Activated CD4-positive, alpha-beta T cell treated with anti-CD3 and anti-CD28 coated beads, Interleukin-2, amount 50 U/mL, for 4 hours (primary cell): ENCODE results near the gene BCAR3.
"Not testable (repeated sequence)": the region's sequence is repeated elsewhere in the genome, so short reads cannot be mapped to it uniquely, and the experiment has no call there.

Experiments
- DNase-seq, 2 experiments: peaks; one replicate each; pipeline ENCODE4 v3.0.0-alpha.2; 2020

BCAR3 gene

DNA sequence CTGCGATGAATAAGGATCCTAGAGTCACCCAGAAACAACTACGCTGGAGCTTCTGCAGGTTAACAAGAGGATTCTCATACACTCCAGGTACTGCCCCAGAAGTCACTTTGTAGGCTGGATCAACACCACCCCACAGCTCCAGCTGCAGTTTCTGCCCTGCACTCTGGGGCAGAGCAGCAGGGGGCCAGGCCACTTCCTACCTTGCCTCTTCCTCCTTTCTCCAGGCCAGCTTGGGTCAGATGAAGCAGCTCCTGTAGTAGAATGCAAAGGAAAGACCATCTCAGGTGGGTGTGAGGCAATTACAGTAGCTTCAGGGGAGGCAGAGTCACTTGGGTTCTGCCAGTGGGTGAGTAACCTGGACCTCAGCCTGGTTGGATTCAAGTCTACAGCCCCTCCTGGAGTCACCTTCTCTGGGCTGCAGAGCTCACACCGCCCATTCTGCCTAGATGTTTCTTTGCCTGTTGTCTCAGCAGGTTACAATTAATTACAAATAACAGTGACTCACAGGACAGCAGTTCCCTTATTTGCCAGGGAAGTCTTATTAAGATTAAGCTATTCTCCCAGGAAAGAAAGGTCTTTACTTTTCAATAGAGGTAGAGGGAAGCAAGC lies 24.4 kb upstream of the BCAR3 start:
- no peak for DNase-seq

DNA sequence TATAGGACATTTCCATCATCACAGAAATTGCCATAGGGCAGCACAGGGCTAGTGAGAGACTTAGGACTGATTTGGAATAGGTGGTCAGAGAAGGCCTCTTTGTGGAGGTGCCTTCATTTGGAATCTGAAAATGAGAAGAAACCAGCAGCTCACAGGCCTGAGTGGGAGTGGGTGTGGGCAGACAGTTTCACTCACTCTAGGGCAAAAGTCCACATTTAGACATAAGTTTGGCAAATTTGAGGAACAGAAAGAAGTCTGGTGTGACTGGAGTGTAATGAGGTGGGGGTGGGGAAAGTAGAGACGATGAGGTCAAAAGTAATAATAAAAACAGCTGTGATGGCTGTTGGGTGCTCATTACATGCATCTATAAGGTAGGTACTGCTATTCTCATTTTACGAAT lies 22.4 kb upstream of the BCAR3 start:
- DNase-seq = no peak

DNA sequence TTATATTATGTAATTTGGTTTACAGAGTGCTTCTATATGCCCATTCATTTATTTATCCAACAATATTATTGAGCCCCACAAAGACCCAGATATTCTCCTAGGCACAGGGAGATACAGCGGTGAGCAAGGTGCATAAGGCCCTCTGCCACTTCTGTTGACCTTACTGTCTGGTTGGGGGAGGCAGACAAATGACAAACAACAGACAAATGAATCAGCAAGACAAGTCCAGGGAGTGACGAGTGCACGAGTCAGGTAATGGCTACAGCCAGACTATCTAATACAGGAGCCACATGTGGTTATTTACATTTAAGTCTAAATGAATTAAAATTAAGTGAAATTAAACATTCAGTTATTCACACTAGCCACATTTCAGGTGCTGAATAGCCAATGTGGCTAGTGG lies 22.0 kb upstream of the BCAR3 start:
- DNase-seq = no peak

DNA sequence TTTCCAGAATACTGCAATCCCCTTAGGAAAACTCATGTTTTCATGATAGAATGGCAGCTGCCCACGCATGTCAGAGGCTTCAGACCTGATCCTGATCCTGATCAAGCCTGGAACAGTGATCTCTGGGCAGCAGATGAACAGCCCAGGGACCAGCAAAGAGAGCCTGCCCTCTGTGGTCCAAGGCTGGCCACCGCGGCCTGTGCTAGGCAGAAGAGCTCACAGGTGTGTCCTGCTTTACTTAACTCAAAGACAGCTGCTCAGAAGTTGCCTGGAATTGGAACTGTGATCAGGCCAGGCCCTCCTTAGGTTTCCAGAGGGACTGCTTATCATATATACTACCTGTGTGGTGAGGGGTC lies 21.2 kb upstream of the BCAR3 start:
- DNase-seq = no peak

DNA sequence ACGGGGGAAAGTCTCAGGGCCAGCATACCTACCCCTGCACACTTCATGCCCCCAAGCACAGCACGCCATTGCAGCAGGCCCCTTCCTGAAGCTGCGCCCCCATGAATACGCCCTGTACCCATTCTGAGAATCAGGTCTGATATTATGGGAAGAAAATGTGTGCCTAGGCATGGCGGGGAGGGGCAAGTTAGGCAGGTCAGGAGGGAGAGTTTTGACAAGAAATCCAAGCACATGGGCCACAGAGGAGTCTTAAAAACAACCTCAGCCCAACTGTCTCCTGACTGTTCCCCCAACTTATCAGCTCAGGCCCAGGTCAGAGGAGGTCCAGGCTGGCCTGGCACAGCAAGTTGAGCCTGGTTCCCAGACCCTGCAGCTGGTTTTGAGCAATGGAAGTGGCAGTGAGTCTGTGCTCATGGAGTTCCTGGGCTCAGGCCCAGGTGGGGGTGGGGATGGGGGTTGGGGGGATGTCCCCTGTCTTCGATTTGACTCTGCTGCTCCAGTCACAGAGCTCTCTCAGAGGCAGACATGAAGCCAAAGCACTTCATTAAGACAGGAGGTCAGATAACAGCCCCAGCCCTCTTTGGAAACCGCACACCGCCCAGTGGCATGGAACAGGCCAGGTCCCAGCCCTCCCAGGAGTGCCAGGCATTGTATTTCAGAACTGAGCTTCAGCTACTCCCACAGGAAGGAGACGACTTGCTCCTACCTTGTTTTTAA lies 20.6 kb upstream of the BCAR3 start:
- no peak for DNase-seq

DNA sequence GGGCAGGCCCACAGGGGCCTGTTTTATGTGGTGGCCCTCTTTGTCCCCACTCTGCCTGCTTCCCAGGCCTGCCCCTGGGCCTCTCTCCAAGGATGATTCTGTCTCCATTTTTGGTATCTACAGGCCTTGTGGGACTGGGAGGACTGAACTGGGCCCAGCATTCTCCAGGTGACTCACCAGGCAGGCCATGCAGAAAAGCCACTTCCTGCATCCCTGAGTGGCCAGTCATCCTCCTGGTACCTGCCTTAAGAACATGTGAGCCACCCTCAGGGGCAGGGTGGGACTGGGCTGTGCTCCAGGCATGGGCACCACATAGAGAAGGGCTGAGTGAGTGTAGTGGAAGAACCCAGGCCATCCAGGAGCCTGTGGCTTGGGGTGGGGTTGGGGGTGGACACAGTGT lies 20.0 kb upstream of the BCAR3 start:
- no peak for DNase-seq

DNA sequence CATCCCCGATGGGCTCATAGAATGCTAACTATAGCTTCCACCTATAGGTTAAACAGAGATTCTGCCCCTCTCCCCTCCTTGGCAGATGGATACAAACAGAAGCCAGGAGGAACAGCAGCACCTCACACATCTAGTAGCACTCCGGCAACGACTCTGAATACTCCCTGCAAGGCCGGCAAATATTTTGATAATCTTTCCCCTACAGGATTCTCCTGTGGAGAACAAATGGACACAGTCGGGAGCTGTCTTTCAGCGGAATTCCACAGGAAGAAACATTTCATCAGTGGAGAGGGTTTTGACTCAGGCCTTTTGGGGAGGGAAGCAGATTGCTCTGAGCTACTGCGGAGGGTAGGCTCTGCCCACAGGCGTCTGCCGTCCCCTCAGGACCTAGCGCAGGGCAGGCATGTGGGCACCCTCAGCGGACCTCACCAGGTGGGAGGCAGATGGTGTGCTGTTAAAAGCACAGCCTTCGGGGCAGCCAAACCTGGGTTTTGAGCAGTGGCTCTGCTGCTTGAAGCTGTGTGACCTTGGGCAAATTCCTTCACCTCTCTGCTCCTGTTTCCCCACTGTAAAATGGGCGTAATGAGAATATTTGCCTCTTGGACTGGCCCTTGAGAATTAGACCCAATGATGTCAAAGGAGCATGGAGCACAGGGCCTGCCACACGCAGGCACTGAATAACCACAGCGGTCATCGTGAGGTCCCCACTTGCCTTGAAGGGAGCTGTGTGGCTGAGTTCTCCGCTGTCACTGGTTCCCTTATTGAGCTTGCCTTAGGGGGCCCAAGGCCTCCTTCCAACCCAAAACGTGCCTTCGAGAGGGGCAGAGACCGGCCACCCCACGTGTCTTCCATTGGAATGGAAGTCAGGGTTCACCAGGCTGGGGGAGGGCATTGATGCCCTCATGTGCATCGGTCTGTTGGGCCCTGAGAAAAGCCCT lies 19.2 kb upstream of the BCAR3 start:
- DNase-seq = no peak

DNA sequence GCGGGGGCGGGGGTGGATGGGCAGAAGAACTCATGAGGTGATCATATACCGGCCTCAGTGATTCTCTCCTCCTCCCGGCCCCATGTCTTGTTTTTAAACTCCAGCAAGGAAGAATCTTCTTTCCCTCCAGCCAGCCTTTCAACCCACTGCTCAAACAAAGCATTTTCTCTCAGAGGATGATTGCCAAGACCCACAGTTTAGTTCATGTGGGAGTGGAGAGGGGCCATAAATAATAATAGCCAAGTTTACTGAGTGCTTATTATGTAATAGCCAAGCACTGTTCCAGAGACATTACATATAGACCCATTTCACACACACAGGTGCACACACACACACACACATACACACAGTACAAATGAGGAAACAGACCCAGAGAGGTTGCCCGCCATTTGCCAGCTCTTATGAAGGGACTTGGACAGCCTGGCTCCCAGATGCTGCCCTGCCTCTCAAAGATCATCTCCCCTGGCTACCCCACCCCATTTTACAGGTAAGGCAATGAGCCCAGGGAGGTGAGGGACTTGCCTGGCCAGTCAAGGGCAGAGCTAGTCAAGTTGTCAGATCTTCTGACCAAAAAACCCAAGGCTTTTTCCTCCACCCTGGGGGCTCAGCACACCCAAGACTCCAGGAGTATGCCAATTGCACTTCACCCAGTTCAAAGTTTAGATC lies 18.0 kb upstream of the BCAR3 start:
- no peak for DNase-seq

DNA sequence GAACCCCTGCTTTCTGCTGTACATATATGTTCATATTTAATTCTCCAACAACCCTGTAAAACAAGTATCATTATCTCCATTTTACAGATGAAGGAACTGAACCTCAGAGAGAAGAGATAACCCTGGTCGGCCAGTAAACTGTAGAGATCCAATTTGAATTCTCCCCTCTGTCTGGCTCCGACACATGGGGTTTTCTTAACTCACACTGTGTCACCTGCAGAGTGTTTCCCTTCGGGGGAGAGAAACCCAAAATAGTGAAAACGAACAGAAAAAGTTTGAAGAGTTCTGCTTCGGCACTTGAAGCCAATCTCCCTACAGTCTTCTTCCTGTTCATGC lies 17.4 kb upstream of the BCAR3 start:
- DNase-seq = no peak

DNA sequence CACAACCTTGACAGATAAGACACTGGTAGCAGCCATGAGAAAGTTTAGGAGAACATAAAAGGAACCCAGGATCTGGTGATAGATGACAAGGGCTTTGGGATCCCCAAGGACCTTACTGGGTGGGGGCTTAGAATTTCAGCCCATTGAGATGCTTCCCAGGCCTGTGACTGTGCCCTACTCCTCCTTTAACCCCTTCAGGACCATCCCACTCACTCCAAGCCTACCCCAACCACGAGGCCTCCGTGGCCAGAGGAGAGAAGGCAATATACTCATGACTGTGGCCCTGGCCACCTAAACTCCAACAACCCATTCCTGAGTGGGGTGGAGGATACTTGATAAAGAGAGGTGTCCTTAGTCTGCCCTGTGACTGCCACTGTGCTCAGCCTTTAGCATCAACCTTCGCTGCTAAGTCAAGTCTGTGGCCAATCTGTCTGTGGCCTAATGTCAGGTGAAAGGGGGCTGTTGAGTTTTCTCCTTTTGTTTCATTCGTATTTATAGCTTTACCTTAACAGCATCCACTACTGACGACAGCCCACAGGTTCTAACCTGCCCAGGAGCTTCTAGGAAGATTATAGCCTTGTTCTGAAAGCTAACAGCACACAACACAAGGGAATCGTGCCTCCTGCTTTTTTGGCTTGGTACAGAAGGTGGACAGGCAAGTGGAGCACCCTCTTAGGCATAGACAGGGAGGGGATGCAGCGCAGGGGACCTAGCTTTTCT lies 16.9 kb upstream of the BCAR3 start:
- no peak for DNase-seq

DNA sequence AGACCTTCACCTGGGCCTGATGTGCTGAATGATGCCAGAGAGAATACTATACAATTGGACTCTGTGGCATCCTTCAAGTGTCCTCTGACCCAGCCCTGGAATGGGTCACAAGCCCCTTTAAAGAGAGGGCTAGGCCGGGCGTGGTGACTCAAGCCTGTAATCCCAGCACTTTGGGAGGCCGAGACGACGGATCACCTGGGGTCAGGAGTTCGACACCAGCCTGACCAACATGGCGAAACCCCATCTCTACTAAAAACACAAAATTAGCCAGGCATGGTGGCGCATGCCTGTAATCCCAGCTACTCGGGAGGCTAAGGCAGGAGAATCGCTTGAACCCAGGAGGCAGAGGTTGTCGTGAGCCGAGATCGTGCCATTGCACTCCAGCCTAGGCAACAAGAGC lies 15.9 kb upstream of the BCAR3 start:
- DNase-seq = not testable (repeated sequence)

DNA sequence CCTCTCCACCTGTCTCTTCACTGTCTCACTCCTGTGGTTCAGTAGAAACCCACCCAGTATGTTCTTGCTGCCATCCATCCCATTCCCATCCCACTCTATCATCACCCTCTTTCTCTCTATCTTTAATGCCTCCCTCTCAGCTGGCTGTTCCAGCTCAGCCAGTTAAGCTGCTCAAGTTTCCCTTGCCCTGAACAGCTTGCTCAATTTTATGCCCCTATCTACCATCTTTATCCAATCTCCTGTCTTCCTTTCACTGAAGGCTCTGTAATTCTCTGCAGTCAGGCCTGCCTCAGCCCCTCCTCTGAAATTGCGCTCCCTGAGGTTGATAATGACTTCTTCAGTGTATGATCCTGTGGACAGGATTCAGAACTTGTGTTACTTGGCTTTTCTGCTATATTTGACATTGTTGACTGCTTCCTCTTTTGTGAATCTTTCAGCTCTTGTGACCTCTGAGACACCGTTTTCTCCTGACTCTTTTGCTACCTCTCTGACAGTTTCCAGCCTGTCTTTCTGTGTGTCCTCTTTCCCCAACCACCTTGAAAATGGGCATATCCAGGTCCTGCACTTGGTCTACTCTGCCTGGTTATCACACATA lies 13.9 kb upstream of the BCAR3 start:
- DNase-seq = no peak

DNA sequence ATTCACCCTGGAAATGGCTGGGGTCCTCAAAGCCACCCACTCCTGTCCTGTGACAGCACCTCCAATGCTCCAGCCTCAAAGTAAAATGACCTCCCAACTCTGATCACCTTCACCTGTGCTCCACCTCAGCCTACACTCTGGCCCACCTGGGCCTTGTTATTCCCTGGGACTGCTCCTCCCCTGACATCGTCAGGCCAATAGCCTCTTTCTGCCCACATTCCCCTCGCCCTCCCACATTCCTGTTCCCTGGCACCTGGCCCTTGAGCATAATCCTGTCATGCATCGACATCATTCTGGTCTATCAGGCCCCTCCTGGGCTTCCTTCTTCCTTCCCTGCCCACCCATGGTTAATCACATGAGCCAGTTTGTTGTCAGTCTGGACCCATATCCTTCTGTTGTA lies 13.2 kb upstream of the BCAR3 start:
- DNase-seq = no peak

DNA sequence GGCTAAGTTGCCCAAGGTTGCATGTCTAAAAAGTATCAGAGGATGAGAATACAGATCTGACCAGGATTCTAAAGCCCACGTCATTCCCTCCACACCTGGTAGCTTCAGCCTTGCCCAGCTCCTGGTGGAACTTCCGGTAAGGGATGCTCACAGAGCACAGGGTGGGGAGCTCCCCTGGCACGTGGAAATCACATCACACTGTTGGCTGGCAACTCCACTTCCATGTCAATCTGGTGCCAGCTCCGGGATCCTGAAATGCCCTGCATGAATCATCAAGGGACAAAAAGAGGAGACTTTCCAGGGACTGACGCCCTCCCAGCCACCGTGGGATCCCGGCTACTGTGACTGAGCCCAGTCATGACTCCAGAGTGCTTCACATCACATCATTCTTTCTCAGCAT lies 12.4 kb upstream of the BCAR3 start:
- no peak for DNase-seq

DNA sequence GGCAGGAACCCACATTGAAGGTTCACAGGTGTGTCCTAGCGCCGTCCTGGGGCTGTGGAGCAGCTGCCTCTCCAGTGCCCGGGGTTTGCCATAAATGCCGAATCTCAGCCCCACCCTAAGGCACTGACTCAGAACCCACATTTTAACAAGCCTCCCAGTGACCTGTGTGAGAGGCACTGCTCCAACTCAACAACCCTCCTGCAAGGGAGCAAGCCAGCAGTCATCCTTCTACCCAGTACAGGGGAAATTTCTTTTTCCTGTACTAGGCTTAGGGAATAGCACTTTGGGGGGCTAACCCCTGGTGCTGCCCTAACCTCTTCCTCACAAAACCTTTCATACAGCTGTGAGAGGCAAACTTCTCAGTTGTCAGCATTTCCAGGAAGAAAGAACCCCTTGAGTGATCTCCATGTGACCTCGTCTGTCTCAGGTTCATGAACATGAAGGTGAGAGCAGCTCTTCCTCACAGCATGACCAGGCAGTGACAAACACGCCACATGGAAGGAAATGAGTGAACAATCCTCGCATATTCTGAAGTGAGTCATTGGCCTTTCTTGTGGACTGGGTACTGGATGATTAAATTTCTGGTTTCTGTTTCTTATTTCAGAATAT lies 11.4 kb upstream of the BCAR3 start:
- no peak for DNase-seq

DNA sequence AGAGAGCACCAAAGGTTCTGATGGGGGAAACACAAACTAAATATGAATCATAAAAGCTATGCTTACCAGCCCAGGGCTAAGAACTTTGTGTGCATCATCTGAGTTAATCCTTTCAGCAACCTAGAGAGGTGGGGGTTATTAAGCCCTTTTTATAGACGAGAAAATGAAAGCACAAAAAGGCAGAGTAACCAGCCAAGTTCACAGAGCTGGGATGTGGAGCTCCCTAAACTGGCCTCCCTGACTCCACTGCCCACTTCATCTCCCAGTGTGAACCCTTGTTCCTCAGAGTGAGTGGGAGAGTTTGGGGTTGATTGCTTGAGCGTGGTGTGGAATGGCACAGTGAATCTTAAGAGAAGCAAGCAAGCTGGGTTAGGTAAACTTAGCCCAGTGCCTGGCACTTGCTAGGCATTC lies 10.8 kb upstream of the BCAR3 start:
- no peak for DNase-seq

DNA sequence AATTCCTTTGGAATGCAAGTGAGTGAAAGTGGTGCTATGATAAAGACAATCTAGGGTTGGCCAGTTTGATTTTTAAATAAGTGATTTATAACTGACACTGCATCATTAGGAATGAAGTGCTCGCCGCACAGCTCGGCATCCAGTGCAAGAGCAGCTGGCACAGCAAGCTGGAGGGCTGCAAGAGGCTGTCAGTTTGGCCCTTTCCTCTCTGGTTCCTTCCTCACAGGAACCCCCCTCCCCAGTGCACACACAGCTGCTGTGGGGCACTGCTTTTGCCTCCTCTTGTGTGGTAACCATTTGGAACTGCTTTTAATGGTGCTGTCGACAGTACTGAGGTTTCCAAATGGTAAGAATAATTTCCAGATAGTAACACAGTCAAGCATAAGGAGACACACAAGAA lies 10.4 kb upstream of the BCAR3 start:
- DNase-seq = no peak

DNA sequence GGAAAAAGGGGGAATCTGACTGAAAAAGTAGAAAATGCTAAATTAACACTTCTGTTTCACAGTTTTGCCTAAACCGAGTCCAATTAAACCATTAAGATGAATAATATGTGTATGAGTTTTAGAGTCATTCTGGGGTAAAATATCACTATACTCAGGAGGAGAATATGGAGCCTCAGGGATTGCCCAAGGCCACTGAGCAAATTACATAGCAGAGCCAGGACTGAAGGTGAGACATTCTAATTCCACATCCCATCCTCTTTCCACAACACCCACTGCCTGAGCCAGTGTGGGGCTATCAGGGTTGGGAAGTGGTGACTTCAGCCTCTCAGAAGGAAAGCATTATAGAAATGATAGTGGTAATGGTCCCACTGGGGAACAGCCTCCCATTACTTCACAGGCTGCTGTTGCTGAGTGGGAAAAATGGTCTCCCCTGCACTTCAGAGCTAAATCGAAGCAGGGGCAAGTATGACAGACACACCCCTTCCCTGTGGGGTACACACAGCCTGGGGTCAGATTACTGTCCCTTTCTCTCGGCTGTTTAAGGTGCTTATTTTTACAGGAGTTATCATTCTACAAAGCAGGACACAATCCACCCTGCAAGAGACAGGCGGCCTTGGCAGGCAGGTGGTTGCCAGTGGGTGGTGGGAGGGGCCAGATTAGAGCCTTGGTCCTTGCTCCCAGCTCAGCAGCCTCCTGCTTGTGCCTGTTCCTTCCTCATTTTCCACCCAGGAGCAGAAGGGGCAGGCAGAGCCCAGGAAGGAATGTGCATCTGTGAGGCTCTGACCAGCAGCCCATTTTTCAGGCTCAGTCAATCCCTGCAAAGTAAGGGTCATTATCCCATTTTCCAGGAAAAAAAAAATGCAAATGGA lies 9.5 kb upstream of the BCAR3 start:
- no peak for DNase-seq

DNA sequence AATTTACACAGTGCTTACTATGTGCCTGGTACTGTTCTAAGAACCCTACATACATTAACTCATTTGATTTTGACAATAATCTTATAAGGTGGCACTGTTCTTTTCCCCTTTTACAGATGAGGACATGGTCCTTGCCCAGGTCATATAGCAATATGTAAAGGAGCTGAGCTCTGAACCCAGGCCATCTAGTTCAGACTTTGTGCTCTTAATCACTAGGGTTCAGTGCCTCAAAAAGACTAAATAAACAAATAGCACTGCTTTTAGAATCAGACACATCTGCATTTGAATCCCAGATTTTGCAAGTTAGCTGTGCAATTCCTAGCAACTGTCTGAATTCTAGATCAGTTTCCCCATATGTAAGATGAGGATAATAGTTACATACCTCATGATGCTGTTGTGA lies 8.7 kb upstream of the BCAR3 start:
- no peak for DNase-seq

DNA sequence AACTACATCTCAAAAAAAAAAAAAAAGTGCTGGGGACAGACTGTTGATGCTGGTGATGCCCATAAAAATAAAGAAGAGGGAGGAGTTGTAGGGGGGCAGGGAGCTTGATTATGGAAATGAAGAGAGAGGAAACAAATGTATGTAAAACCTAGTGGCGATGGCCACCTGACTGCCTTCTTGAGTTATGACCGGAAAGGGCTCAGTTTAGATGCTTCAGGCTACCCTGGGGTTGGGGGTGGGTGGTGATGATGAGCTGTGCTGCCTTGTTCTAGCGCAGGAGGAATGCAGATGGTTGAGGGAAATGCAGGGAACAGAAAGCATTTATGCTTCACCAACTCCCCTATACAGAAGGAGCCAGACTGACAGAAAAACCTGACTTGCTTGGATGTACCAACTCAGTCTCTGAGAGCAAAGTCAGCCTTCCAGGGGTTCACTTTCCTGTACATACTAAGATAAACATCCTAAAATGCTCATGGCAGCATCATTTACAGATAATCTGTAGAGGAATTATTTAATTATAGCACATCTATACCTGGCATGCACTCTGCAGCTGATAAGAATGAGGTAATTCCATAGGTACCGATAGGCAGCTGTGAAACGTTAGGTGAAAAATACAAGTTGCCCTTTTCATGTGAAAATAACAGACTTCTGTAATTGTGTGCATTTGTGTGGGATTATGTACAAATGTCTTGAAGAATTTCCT lies 8.0 kb upstream of the BCAR3 start:
- DNase-seq = no peak
